HG03108 (cell line): ENCODE results near the gene MTFR1L.

ENCODE experiments used
- ATAC-seq: cut with Tn5 transposase; IDR thresholded peaks from one replicate; pipeline ENCODE4 v1.9.1; 2021; ENCODE audit warnings: moderate library complexity; ENCODE audit not compliant: unreplicated experiment

The MTFR1L gene

DNA sequence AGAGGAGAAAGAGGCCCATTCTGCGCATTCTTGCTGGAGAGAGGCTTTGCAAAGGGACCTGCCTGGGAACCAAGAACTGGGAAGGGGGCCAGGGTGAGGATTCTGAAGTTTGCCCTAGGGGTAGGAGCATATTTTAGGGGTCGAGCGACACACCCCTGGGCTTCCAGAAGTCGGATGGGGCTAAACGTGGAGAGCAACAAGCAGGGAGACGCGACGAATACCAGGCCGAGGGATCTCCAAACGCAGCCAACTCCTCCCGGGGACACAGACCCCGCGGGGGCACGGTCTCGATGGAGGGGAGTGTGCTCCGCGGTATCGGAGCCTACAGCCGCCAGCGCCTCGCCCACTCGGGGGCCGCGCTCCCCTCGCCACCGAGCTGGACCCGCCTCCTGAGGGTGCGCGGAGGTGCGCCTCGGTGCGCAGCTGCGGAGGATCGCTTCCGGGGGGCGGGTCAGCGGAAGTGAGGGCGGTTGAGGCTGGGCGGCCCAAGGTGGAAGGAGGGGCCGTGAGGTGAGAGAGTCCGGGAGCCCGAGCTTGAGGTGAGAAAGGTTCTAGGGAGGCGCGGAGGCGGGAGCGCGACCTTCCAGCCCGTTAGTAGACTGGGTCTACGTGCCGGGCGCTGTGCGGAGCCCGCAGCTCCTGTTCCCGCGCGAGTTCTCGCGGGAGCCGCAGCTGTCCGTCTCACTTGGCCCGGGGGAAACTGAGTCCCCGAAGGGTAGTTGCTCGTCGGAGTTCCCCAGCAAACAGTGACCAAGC lies at the start of gene MTFR1L:
Gene MTFR1L, plus strand, starts transcription at position 464 of the 756 bp plus-strand sequence. CDS start 3,151 bp downstream, outside the sequence.
- peak; percentile 73 for ATAC-seq

DNA sequence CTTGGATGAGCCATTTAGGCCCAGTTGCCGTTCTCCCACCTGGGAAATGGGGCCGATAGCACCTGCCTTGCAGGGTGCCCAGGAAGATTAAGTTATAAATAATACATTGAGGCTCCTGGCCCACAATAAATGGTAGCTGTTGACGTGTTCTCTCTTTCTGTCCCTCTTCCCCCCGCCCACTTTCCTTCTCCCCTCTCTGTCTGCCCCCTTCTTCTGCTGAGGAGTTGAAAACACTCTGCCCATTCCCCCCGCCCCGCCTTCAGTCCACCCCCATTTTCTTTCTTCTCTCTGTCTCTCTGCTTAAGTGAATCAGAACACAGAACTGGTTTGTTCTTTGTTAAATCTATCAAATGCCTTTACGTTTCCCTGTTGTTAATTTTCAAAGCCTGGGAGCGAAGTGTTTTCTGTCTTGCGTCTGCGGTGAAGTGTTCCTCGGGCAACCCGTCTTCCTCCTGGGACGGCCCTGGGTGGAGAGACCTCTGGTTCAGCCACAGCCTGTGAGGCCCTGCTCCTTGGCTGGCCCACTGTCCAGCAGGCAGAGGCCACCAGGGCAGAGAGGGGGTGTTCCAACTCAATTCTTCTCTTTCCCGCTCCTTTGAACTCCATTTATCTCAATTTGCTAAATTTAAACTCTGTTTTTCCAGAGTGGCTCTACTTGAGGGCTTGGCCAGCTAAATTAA lies 49.1 kb upstream of the MTFR1L start:
- no peak for ATAC-seq

DNA sequence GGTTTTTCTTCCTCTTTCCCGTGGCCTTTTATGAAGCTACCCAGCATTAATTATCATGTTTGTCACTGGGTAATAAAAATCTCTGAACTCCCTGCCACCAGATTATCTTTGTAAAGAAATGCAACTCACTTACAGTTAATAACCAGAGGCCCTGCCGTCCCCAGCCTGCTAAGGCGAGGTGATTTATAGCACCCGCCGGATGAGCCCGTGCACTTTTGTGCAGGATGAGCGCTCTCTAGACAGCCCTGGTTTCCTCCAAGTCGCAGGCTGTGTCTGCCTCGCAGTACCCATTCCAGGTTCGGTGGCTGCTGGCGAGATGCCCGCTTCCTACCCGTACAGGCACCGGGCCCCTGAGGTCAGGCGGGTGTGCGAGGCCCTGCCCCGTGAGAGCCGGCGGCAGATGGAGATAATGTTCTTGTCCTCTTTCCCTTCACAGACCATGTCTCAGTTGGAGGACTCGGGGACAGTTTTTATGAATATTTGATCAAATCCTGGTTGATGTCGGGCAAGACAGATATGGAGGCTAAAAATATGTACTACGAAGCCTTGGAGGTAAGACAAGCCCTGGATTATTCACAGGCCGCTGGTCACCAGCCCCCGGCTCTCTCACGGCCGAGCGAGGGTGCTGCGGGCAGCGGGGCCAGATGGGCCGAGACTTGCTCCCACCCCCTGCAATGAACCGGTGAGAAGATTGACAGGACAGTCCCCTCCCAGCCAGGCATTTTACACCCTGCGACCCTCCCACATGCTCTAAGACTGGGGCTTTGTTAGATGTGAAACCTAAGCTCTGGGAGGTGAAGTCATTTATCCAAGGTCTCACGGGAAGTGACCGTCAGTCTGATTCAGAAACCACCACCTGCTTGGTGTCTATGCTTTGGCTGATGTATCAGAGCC lies 48.3 kb upstream of the MTFR1L start:
- no peak for ATAC-seq

DNA sequence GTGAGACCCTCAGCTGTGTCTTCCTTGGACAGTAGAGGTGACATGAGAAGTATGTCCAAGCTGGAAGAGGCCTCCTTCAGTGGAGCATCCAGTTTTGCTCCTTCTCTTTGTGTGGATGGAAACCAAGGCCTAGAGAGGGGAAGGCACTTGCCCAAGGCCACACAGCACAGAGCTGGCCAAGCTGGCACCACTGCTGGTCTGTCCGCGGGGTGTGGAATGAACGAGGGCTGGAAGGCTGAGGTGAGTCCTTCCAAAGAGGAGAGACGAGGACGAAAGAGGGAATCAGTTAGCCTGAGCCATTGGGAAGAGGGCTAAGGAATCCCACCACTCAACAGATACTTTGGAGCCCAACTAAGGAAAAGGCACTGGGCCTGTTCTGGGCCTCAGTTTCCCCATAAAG lies 47.6 kb upstream of the MTFR1L start:
- no peak for ATAC-seq

DNA sequence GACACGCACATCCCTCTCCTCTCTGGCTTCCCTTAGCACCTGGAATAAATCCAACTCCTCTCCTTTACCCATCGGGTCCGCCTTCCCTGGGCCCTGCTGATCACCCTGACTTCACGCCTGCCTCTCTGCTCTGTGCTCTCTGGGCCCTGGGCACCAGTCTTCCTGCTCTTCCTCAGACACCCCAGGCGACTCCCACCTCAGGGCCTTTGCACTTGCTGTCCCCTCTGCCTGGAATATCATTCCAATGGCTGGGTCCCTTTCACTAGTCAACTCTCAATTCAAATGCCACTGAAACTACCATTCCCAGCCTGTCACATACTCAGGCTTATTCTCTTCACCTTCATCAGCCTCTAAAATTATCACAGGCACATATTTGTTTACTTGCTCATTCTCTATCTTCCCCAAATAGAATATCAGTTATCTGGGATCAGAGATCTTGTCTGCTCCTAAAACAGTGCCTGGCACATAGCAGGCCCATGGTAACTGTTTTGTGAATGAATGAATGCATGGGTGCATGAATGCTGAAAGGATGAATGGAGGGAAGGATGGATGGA lies 47.0 kb upstream of the MTFR1L start:
- ATAC-seq = no peak

DNA sequence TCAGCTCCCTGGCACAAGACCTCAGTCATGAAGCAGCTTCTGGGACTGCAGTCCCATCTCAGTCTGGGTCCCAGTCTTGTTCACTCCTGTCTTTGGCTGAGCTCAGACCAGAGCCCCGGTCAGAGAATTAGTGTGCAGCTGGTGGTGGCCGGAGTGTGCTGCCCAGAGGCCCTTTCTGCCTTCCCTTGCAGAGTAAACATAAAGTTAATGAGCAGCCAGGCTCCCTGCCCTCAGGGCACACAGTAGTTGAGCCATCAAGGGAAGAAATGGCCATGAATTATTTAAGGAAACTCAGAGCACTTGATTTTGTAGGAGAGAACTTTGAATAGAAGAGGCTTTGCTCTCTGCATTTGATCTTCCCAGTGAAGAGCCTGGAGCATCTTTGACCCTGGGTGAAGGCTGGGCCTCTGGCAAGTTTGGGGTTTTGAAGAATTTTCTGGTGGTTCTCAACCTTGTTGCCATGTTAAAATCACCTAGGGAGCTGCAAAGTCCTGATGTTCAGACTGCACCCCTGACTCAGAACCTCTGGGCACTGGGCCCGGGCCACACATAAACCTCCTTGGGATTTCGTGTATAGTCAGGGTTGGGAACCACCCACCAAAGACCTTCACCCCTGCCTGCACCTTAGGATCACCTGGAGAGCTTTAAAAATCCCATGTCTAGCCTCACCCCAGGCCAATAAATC lies 46.2 kb upstream of the MTFR1L start:
- no peak for ATAC-seq

DNA sequence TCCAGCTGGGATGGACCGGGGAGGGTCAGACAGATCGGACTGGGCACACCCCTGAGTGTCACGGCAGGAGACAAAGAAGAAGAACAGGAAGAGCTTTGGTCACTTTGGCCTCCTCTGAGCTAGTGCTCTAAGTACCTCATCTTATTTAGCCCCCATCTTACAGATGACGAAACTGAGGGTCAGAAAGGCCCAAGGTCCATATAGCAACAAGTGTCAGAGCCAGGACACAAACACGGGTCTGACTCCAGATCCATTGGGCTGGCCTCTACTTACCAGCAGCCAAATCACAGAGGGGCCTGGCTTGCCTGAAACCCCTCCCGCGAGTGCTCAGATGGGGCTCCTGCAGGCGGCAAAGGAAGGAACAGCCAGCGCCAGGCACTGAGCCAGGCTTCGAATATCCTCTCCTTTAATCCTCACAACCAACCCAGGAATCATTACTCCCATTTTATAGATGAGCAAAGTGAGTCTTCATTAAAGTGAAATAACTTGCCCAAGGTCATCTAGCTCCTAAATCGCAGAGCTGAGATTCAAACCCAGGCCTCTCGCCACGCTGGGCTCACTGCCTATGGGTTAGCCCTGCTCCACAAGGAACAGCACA lies 45.4 kb upstream of the MTFR1L start:
- no peak for ATAC-seq

DNA sequence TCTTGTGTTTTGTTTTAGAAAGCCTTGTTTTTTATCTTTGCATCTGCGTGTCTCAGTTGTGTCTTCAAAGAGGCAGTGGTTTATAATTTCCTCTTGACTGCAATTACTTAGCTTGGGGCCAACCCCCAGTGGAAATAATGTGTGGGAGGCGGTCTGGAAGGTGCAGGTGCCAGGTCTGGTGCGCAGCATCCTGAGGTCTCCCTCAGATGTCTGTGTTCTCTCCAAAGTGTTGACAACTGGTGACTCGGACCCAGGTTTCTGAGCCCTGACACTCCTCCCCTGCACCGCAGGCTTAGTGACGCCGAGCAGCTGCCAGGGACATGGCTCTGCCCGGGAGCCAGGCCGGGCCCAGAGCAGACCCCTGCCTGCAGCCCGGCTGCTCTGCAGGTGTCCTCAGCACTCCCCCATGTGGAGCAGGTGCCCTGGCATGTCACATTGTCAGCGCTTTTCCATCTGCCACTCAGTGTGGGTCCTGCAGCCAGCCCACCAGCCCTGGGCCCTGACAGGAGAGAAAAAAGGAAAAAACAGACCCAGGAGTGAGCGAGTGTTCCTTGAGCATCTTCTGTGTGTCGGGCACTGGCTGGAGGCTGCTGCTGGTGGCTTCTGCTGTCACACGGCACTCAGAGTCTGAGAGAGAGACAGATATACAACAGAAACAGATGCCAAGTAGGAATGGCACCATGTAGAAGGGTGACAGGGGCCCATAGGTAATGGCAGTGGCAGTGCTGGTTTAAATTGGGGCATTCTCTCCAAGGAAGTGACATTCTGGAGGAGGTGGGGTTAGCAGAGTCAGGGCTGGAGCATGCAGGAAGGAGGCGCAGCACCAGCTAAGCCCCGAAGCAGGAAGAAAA lies 44.6 kb upstream of the MTFR1L start:
- ATAC-seq = peak; percentile 44

DNA sequence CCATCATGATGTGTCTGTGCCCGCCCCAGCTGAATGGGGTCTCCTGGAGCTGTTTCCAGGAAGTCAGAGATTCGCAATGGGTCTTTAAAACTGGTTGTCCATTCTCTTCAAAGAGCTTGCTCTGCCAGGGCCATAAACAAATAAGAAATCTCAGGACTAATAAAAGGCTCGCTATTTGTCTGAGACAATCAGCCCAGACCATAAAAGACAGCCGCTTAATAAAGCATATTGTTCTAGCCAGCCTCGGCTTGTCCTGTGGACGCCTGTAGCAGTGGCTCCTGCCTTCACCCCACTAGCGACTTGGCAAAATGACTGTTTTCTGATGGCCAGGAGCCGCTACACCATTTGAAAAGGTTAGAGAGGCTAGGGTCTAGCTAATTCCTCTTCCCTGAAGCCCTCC lies 40.4 kb upstream of the MTFR1L start:
- no peak for ATAC-seq

DNA sequence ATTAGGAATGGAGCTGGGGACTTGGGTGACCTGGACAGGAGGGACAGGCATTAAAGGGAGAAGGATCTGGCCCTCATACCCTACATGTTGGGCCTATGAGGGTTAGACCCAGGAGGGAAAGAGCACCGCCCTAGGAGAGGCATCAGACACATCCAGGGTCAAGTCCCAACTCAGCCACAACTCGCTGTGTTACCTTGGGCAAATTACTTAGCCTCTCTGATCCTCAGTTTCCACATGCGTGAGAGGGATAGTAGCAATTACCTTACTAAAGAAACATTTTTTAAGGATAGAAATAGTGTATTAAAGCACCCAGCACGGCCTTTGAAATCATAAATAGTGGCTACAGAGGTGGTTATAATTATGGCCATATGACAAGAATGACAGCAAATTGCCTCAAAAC lies 39.9 kb upstream of the MTFR1L start:
- ATAC-seq = no peak

DNA sequence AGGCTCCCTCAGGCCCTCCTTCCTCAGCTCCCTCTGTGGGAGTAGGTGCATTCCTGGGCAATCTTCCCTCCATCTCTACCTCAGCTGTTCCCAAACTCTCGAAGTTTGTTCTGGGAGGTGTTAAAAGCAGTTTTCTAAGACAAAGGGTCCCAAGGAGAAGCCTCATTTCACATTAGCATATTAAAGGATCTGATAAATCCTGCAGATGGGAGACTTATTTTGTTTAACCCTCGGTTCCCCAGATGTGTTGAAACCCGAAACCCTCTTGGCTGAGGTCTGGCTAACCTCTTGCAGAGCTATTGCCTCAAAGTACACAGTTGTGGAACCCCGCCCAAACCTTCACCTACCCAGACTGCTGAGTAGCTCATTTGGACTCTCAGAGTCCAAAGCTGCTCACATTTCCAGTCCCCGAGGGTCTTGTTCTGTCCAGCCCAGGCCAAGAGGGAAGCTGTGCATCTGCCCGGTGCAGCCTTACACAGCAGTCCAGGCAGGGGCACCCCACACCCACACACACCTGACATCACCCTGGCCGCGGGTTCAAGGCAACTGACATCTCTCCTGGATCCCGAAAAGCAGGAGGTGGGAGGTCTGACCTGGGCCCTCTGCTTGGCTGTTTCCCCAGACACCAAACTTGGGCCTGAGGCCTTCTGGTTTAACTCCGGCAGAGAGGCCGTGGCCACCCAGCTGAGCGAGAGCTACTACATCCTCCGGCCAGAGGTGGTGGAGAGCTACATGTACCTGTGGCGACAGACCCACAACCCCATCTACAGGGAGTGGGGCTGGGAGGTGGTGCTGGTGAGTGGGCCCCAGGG lies 39.2 kb upstream of the MTFR1L start:
- ATAC-seq = no peak

DNA sequence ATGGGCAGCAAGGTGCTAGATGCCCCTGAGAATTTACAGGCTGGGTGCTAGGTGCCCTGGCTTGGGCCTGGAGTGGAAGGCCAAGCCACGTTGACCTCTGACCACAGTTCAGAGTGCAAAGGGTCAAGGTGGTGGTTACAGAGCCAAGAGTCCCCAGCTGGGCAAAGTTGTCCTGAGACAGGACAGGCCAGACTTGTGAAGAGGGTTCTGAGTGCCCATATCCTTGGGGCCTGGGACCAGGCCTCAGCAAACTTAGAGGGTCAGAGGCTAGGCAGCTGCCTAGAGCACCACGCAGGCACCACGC lies 38.7 kb upstream of the MTFR1L start:
- ATAC-seq = no peak

DNA sequence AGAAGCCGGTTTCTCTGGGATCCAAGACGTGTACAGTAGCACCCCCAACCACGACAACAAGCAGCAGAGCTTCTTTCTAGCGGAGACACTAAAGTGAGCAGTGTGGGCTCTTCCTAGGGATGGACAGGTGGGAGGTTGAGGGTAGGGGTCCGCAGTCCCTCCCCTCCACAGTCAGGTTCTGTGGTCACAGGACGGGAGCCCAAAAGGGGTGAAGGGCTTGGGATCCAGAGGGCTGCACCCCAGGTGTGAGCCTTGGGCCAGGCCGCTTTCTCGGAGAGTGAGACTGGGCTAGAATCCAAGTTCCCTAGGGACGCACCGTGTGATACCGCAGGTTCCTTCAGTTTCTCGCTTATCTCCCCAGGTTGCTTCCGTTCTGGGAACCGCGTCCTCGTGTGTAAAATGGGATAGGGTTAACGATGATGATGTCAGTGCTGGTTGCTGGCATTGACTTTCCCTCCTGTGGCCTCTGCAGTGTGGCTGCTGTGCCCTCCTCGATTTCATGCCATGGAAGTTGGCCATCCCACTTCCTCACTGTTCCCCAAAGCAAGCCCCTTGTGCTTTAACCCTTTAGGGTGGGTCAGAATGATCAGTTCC lies 37.0 kb upstream of the MTFR1L start:
- no peak for ATAC-seq

DNA sequence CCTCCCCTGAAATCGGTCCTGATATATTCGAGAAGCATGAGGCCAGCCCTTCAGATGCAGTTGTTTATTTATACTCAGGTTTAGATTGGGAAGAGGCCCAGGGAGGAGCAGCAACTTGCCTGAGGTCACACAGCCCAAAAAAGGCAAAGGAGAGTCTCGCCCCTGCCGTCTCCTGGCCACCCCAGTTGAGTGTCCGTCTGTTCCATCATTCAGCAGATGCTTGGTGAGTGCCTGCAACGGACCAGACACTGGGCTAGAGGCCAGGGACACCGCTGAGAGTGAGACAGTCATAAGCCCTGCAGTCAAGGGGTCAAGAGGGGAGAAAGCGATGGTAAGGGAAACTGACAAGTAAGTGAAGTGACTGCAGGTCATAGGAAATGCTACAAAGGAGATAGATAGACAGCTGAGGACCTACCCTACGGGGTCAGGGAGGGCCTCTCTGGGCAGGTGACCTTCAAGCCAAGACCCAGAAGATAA lies 35.1 kb upstream of the MTFR1L start:
- no peak for ATAC-seq

DNA sequence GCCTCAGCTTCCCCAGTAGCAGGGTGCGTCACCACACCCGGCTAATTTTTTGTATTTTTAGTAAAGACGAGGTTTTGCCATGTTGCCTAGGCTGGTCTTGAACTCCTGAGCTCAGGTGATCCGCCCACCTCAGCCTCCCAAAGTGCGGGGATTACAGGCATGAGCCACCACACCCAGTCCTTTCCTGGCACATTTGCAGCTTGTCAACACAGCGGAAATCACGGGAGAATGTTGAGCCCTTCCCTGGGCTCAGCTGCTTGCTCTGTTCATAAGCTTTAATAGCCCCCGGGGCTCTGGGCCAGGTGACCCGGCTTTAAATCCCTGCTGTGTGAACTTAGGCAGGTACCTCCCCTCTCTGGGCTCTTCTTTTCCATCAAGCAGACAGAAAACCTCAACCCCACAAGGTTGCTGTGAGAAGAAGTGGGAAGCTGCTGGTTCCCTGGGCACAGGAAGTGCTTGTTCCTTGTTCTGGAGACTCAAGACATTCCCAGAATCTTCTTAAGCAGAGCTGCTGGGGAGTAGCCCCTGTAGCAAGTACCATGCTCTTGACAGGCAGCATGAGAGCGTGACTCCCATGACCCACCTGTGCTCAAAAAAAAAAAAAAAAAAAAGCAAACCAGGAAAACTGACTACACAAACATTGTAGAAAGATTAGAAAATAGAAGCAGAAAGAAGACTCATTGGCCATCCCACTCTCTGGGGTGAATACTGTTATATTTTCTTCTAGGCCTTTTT lies 34.3 kb upstream of the MTFR1L start:
- ATAC-seq = no peak

DNA sequence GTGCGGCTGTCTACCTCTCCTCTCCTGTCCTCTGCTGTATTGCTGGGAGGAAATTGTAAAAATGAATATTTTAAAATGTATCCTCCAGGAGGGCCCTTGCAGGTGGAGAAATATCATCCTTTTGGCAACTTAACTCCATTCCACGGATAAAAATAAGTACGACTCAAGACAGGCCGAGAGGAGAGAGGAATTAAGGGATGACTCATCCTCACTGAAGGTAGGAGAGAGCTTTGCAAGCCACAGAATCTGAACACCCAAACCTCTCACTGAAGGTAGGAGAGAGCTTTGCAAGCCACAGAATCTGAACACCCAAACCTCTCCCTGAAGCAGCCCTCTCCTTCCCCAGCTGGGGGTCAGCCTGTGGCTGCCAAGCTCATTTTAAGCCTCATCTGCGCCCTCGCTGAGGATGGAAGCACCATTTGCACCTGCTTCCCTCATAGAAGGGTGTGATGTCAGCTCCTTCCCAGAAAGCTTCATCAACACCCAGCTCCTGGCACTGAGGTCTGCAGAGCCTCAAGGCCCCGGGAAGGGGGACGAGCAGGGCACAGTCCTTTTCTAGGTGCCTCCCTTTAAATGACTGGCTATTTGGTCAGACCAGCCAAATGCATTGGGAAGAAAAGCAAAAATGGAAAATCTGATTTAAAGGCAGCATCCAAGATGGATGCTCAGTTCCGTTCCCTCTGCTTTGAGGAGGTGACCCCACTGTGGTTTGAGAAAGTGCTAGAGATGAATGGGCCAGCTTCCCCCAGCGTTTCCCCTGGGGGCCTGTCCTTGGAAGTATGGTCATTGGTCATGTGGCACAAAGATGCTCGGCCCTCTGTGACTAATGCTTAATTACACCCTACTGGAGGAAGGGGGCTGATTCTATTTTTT lies 32.6 kb upstream of the MTFR1L start:
- ATAC-seq = no peak

DNA sequence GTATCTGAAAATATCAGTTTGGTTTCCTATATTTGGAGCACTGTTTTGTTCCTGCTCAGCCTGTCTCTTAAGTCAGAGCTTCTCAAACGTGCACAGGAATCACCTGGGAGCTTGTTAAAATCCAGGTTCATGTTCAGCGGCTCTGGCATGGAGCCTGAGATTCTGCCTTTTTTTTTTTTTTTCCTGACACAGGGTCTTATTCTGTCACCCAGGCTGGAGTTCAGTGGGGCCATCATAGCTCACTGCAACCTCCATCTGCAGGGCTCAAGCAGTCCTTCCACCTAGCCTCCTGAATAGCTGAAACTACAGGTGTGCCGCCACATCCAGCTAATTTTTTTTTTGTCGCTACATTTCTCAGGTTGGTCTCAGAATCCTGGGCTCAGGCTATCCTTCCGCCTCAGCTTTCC lies 32.0 kb upstream of the MTFR1L start:
- ATAC-seq = no peak
